Measurements from ENCODE around the gene PML. TPM values are rescaled to one million over a fixed set of nuclear protein-coding genes. Genes with fewer than 3 reads are reported as not detected.
"Not testable (repeated sequence)": the region's sequence is repeated elsewhere in the genome, so short reads cannot be mapped to it uniquely, and the experiment has no call there.

PML gene
- polyA plus RNA-seq, 4 donors = 24.3 to 34.1 (median 29.5) TPM

DNA sequence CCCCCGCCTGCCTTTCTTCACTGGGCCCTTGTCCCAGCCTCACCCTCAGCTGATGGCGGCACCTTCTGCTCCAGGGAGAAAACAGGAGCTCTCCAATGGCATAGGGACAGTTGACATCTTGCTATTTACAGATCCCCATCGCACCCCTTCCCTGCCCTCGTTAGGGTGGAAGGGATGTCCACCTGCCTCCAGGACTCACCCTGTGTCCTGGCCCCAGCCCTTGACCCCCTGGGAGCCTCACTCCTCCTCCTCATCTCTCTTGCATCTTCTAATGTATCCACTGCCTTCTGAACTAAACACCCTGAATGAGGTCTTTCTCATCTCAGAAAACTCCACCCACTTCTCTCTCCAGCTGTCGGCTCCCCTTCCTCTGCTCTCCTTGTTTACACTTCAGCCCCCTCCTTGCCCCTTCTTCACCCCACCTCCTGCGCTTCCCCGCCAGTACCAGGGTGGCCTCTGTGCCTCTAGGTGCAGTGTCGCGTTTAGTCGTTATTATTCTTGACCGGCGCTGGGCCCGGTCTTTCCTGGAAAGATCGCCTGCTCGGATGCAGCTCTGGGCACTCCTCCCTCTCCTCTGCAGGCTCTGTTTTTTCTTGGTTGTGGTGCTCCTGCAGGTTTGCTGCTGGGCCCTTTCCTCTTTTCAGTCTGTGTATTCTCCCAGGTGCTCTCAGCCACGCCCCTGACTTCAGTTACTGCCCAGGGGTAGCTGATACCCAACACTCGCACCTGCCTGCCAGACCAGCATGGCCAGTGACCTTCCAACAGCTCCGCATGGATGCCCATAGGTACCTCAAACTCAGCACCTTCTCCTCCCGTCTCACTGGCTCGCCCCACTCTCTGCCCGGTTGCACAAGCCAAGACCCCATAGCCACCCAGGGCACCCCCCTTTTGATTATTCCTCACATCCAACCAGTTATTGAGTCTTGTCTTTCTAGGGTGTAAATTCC is 42.9 kb downstream of the PML start:
- no peak for DNase-seq (ENCODE audit: low read depth in 4 of 4, low spot score in 3 of 4)

- no peak for DNase-seq (ENCODE audit: low read depth in 4 of 4, low spot score in 3 of 4)
These were observed 44.5 kb downstream of the PML start for GRCh38 chr15:74038707-74039655.

DNA sequence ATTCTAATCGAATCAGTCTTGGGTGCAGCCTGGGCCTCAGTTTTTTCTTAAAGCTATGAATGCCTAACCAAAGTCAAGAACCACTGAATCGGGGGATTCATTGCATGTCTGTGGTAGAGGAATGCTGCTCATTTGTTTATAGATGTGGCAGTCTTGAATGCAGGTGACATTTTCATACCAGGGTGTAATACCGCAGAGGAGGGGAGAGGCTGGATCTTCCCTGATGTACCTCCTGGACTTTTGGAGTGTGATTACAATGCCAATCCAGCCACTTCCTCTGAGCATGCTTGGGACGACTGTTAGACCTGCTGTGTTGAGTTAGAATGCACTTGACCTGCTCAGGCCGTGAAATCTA is 45.1 kb downstream of the PML start:
- no peak for DNase-seq (ENCODE audit: low read depth in 4 of 4, low spot score in 3 of 4)

DNA sequence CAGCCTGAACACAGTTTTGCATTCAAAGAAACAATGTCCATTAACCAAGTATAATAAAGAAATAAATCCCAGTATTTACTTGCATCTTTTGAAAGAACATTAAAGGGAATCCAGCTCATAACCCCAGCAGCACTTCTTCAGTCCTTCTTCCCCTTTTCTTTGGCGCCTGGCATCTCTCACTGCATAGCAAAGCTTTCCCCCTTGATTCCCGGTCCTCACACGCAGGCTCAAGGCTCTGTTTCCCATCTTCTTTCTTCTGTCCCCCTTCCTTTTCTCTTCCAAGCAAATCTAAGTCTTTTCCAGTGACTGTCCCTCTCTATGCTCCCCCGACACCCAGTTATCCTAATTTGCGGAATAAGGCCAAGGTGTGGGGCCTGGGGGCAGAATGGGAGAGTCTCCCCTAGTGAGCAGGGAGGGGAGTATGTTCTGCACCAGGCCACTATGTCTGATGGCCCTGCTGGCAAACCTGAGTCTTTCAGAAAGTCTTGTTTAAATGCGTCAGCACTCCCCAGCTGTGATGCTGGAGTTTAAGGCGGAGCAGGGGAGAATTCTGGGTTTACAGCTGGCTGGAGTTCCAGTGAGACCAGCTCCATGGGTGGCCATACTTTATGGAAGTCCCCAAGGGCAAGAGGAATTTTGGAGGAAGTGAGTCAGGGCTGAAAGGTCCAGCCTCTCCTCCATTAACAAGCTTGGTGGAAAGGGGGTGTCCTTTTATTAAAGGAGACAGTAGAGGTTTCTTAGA is 45.8 kb downstream of the PML start:
- peak in 3 of 4 donors; percentile 44 to 57 (median 54) for DNase-seq (ENCODE audit: low read depth in 4 of 4, low spot score in 3 of 4)

GRCh38 chr15:74041311-74041756 is 46.8 kb downstream of the PML start:
- no peak for DNase-seq (ENCODE audit: low read depth in 4 of 4, low spot score in 3 of 4)

DNA sequence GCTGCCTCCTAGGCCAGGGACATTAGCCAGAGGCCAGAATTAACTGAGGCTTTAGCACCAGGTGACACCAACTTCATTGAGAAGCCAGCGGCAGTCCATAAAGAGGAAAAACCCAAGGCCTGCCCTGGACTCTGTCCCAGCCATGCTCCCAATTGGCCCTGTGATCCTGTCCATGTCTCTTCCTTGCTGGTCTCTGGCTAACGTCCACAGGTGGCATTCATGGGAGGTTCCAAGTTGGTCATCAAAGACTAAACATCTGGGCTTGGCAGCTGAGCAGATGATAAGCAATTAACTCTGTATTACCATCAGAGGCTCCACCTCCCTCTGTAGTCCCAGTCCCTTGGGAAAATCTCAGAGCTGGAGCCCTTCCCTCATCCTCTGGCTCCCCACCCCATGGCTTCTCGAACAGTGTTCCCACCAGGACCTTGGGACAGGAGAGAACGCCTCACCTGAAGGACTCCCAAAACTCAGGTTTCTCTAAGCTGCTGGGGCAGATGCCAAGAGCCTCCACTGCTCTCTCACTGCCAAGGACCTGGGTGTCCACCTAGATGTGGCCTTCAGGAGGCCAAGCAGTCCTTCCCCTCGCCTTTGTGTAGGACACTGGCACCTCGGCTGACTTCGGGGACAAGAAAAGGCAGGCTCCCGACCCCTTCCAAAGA is 47.4 kb downstream of the PML start:
- DNase-seq (ENCODE audit: low read depth in 4 of 4, low spot score in 3 of 4) = no peak

DNA sequence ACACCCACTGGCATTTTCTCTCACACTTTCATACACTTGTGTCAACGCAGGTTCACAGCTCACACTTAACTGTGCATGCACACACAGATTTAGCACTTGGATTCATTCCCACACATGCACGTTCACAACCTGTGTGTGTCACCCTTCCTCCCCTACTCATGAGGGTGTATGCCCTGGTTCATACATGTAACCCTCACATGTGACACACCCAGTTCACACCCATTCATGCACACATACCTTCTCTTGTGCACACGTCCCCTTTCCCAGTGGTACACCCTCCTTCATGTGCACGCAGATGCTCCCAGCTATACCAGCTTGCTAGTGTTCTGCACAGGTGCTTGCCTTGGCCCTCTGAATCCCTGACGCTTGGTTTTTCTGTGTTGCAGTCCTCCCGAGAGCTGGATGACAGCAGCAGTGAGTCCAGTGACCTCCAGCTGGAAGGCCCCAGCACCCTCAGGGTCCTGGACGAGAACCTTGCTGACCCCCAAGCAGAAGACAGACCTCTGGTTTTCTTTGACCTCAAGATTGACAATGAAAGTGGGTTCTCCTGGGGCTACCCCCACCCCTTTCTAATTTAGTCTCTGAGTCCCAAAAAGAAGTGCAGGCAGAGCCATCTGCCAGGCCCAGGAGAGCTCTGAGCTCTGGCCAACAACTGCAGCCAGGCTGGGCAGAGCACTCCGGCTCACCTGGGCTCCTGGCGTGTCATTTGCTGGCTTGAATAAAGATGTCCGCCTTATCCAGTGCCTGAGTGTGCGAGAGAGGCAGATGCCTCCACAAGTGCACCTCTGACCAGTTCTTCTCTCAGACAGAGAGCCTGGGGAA is 48.3 kb downstream of the PML start:
- no peak for DNase-seq (ENCODE audit: low read depth in 4 of 4, low spot score in 3 of 4)

DNA sequence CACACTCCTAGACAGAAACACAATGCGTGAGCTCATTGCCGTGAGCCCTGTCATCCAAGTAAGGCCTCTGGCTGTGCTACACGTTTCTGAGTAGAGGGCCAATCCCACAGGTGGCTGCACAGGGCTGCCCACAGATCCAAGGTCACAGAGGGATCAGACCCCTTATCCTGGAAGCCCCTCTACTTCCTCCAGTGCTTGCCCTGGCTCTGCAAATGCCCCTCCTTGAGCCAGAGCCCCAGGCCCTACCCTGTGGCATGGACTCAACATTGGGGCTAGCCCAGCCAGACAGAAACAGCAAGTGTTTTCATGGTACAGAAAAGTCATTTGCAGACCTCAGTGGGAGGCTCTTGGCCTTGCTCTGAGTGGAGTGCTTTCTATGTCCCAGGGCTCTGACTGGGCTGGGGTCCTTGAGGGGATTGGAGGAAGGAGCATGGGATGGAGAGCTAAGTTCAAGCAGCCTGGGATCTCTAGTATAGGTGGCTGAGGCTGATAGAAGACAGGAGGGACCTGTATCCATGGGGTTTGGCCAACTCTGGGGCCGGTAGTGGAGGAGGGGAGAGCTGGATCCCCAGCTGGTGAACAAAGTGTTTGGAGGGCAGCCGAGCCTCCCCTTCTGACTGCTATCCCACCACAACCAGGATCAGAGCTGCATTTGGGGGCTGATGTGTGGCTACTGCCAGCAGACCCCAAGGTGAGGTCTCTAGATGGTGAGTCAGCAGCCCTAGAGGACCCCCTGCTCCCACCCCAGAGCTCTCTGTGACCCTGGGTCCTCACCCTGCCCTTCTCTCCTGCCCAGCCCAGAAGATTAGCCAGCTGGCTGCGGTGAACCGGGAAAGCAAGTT is 49.1 kb downstream of the PML start:
- no peak for DNase-seq (ENCODE audit: low read depth in 4 of 4, low spot score in 3 of 4)

DNA sequence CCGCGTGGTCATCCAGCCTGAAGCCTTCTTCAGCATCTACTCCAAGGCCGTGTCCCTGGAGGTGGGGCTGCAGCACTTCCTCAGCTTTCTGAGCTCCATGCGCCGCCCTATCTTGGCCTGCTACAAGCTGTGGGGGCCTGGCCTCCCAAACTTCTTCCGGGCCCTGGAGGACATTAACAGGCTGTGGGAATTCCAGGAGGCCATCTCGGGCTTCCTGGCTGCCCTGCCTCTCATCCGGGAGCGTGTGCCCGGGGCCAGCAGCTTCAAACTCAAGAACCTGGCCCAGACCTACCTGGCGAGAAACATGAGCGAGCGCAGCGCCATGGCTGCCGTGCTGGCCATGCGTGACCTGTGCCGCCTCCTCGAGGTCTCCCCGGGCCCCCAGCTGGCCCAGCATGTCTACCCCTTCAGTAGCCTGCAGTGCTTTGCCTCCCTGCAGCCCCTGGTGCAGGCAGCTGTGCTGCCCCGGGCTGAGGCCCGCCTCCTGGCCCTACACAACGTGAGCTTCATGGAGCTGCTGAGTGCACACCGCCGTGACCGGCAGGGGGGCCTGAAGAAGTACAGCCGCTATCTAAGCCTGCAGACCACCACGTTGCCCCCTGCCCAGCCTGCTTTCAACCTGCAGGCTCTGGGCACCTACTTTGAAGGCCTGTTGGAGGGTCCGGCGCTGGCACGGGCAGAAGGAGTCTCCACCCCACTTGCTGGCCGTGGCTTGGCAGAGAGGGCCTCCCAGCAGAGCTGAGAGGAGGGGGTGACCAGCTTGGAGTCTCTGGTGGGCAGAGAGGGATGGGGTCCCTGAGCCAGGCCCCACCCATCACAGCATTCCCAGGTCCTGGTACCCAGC is 50.0 kb downstream of the PML start:
- DNase-seq (ENCODE audit: low read depth in 4 of 4, low spot score in 3 of 4) = no peak

- no peak for DNase-seq (ENCODE audit: low read depth in 4 of 4, low spot score in 3 of 4)
These were observed 50.7 kb downstream of the PML start for GRCh38 chr15:74045184-74045583.

DNA sequence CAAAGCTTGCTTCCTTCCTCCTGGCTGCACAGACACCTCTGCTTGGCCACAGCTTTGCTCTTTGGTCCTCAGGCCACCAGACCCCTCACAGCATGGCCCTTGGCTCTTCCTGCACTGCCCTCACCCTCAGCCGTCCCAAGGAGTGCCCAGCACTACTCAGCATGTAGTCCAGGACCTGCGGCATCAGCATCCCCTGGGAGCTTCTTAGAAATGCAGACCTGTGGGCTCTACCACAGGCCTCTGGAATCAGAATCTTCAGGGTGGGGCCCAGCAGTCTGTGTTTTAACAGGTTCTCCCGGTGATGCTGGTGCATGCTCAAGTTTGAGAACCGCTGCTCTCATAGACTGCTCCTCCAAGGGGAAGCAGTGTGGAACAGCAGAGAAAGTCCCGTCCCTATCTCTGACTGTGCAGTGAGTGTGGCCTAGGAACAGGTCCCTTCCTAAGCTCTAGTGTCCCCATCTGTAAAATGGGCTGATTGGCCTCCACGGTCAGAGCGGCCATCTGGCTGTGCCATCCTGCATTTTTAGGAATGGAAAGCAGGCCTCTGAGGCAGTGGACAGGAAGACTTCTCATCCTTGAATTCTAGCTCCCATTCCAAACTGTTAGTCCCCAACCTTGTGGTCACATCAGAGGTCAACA is 51.2 kb downstream of the PML start:
- DNase-seq (ENCODE audit: low read depth in 4 of 4, low spot score in 3 of 4) = no peak

GRCh38 chr15:74046275-74046674 is 51.8 kb downstream of the PML start:
- no peak for DNase-seq (ENCODE audit: low read depth in 4 of 4, low spot score in 3 of 4)

DNA sequence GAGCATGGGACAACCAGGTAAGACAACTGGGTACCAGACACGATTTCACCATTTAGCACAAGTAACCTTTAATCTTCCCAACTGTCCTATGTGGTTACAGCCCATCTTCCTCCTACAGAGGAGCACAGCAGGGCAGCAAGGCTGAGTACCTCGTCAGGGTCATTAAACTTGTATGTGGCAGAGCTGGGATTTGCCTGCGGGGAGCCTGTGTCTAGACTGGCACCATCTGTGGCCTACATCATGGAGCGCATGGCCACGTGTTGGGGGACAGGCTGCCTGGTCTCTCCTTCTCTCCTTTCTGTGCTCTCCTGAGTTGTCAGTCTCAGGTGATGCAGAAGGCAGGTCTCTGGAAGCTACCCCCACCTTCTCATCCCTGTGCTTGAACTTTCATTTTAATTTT is 55.6 kb downstream of the PML start:
- no peak for DNase-seq (ENCODE audit: low read depth in 4 of 4, low spot score in 3 of 4)

DNA sequence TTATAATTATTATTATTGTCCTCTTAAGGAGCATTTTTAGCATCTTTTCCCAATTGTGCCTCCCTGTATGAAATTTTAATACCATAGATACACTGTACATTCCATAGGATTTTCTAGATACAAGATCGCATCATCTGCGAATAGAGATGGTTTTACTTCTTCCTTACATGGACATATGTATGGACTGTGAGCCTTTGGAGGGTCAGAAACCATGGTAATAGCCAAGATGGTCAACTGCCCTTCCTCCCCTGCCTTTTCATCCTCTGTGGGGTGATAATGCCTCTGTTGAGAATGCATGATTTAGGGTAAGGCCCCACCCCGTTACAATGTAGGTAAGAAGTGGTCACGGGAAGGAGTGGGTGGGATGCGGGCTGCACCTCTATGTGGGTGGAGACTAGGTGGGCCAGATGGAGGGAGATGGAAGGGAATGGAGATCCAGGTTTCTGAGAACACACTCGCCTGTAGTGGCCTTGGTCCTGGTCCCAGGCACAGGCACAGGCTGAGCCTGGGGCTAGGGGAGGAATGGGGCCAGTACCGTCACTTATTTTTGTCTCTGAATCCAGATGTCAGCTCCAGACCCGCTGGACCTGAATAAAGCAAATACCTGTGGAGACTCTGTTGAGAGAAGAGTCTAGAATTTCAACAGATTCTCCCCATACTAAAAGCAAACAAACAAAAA is 56.2 kb downstream of the PML start:
- DNase-seq (ENCODE audit: low read depth in 4 of 4, low spot score in 3 of 4) = no peak

GRCh38 chr15:74052271-74053260 is 58.0 kb downstream of the PML start:
- not testable (repeated sequence) for DNase-seq (ENCODE audit: low read depth in 4 of 4, low spot score in 3 of 4)
